ENCODE results near the gene INTS6L.

The INTS6L gene

GRCh38 chrX:135520553-135521404 is at the start of gene INTS6L:
Gene INTS6L, plus strand, starts transcription at chrX:135520660. Its CDS starts 333 bp downstream, at chrX:135520993.
- peak; percentile 99 for FAIRE-seq
- peak; percentile 36 for DNase-seq (ENCODE audit: extremely low spot score, insufficient read length, low read depth)

- DNase-seq (ENCODE audit: extremely low spot score, insufficient read length, low read depth): no peak
- FAIRE-seq: no peak
These were observed 44.1 kb upstream of the INTS6L start for GRCh38 chrX:135476378-135476777.

GRCh38 chrX:135477576-135477975 is 42.9 kb upstream of the INTS6L start:
- FAIRE-seq (peak; percentile 78), DNase-seq (ENCODE audit: extremely low spot score, insufficient read length, low read depth) (no peak)

- FAIRE-seq: no peak
- DNase-seq (ENCODE audit: extremely low spot score, insufficient read length, low read depth): no peak
These were observed 40.4 kb upstream of the INTS6L start for GRCh38 chrX:135480076-135480475.

- FAIRE-seq: no peak
- no peak for DNase-seq (ENCODE audit: extremely low spot score, insufficient read length, low read depth)
These were observed 38.7 kb upstream of the INTS6L start for GRCh38 chrX:135481696-135482179.

GRCh38 chrX:135484641-135485289 is 35.7 kb upstream of the INTS6L start:
- DNase-seq (ENCODE audit: extremely low spot score, insufficient read length, low read depth): no peak

GRCh38 chrX:135489542-135489941 is 30.9 kb upstream of the INTS6L start:
- DNase-seq (ENCODE audit: extremely low spot score, insufficient read length, low read depth): peak; percentile 18

More at GRCh38 chrX:135484641-135485289, 35.7 kb upstream of the INTS6L start:
- peak; percentile 75 for FAIRE-seq

GRCh38 chrX:135490979-135491514 is 29.4 kb upstream of the INTS6L start:
- FAIRE-seq (peak; percentile 63), DNase-seq (ENCODE audit: extremely low spot score, insufficient read length, low read depth) (no peak)

More at GRCh38 chrX:135489542-135489941, 30.9 kb upstream of the INTS6L start:
- peak; percentile 96 for FAIRE-seq

GRCh38 chrX:135494453-135494852 is 26.0 kb upstream of the INTS6L start:
- DNase-seq (ENCODE audit: extremely low spot score, insufficient read length, low read depth) (no peak), FAIRE-seq (no peak)

GRCh38 chrX:135497736-135498135 is 22.7 kb upstream of the INTS6L start:
- FAIRE-seq (no peak), DNase-seq (ENCODE audit: extremely low spot score, insufficient read length, low read depth) (no peak)

- DNase-seq (ENCODE audit: extremely low spot score, insufficient read length, low read depth): no peak
- peak; percentile 5 for FAIRE-seq
These were observed 22.2 kb upstream of the INTS6L start for GRCh38 chrX:135498236-135498635.

- no peak for FAIRE-seq
These were observed 15.1 kb upstream of the INTS6L start for GRCh38 chrX:135505351-135505750.

GRCh38 chrX:135509885-135510284 is 10.6 kb upstream of the INTS6L start:
- FAIRE-seq: no peak
- no peak for DNase-seq (ENCODE audit: extremely low spot score, insufficient read length, low read depth)

More at GRCh38 chrX:135505351-135505750, 15.1 kb upstream of the INTS6L start:
- no peak for DNase-seq (ENCODE audit: extremely low spot score, insufficient read length, low read depth)

GRCh38 chrX:135512508-135513129 is 7.8 kb upstream of the INTS6L start:
- FAIRE-seq (peak; percentile 15), DNase-seq (ENCODE audit: extremely low spot score, insufficient read length, low read depth) (no peak)

- FAIRE-seq: no peak
- DNase-seq (ENCODE audit: extremely low spot score, insufficient read length, low read depth): no peak
These were observed 7.3 kb upstream of the INTS6L start for GRCh38 chrX:135513130-135513515.

GRCh38 chrX:135516376-135516775 is 4.1 kb upstream of the INTS6L start:
- FAIRE-seq (no peak), DNase-seq (ENCODE audit: extremely low spot score, insufficient read length, low read depth) (no peak)

- FAIRE-seq: no peak
- no peak for DNase-seq (ENCODE audit: extremely low spot score, insufficient read length, low read depth)
These were observed 2.3 kb upstream of the INTS6L start for GRCh38 chrX:135518161-135518560.

GRCh38 chrX:135520022-135520552 is 373 bp upstream of the INTS6L start:
- no peak for FAIRE-seq
- DNase-seq (ENCODE audit: extremely low spot score, insufficient read length, low read depth): no peak

- FAIRE-seq (peak; percentile 95), DNase-seq (ENCODE audit: extremely low spot score, insufficient read length, low read depth) (peak; percentile 38)
These were observed 1.1 kb downstream of the INTS6L start for GRCh38 chrX:135521405-135522131.

Data from GM18507 (cell line).